Measurements from ENCODE around the gene TPT1.
"Not testable (repeated sequence)": the region's sequence is repeated elsewhere in the genome, so short reads cannot be mapped to it uniquely, and the experiment has no call there.

TPT1 gene

DNA sequence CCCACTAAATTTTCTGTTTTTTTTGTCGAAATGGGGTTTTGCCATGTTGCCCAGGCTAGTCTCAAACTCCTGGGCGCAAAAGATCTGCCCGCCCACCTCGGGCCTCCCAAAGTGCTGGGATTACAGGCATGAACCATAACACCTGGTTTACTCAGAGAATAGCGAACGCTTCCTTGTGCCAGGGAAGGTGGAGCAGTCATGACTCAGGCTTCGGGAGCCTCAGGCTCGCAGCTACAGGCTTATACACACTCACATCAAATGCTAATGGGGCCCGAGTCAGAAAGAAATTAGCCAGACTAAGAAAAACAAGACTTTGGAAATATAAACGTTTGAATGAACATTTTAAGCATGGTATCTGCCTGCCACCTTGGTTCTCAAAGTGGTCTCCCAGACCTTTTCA is 11.0 kb upstream of the TPT1 start:
- Histone ChIP-seq H3K4me1 (ENCODE audit: low read length) (peaks cover 6% of the 10 kb centered on the region), H3K9me3 (ENCODE audit: insufficient read depth, low read length) (no peaks in the 10 kb centered on the region), H3K36me3 (replicated peaks; ENCODE audit: low read depth, low read length) (peaks cover 28% of the 10 kb centered on the region), H3K79me2 (ENCODE audit: low read length) (no peaks in the 10 kb centered on the region), H3K27ac (ENCODE audit: low read length) (no peak overlapping the region), H2AFZ (ENCODE audit: low read depth, low read length) (no peak overlapping the region), H3K27me3 (ENCODE audit: low read depth, low read length) (no peaks in the 10 kb centered on the region), H3K9ac (ENCODE audit: low read length) (no peak overlapping the region), H4K20me1 (ENCODE audit: insufficient read depth, low read length) (no peaks in the 10 kb centered on the region), H3K4me3 (ENCODE audit: low read length) (no peak overlapping the region), H3K4me2 (ENCODE audit: low read length) (no peak overlapping the region)
- TF ChIP-seq, protein P1, sequence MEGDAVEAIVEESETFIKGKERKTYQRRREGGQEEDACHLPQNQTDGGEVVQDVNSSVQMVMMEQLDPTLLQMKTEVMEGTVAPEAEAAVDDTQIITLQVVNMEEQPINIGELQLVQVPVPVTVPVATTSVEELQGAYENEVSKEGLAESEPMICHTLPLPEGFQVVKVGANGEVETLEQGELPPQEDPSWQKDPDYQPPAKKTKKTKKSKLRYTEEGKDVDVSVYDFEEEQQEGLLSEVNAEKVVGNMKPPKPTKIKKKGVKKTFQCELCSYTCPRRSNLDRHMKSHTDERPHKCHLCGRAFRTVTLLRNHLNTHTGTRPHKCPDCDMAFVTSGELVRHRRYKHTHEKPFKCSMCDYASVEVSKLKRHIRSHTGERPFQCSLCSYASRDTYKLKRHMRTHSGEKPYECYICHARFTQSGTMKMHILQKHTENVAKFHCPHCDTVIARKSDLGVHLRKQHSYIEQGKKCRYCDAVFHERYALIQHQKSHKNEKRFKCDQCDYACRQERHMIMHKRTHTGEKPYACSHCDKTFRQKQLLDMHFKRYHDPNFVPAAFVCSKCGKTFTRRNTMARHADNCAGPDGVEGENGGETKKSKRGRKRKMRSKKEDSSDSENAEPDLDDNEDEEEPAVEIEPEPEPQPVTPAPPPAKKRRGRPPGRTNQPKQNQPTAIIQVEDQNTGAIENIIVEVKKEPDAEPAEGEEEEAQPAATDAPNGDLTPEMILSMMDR (IDR thresholded peaks at IDR 0.05; ENCODE audit: low read depth, low read length) = no peak
- no peak for TF ChIP-seq EZH2phosphoT487 (IDR thresholded peaks at IDR 0.05; ENCODE audit: low read depth)

DNA sequence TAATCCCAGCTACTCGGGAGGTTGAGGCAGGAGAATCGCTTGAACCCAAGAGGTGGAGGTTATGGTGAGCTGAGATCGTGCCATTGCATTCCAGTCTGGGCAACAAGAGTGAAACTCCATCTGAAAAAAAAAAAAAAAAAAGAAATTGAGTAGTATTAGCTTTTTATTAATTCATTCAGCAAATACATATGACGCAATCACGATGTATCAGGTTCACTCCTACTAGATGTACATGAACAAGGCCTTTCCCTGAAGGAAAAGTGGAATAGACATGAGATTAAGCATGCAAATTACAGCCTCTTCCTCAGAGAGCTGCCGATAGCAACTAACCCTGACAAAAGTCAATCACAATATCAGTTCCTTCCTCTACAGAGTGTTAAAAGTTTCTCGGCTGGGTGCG is 9.2 kb upstream of the TPT1 start:
- Histone ChIP-seq H3K79me2 (ENCODE audit: low read length) (no peaks in the 10 kb centered on the region), H3K27ac (ENCODE audit: low read length) (no peak overlapping the region)
- TF ChIP-seq, protein P1 (IDR thresholded peaks at IDR 0.05; ENCODE audit: low read depth, low read length) = no peak
- TF ChIP-seq EZH2phosphoT487 (IDR thresholded peaks at IDR 0.05; ENCODE audit: low read depth) = no peak

DNA sequence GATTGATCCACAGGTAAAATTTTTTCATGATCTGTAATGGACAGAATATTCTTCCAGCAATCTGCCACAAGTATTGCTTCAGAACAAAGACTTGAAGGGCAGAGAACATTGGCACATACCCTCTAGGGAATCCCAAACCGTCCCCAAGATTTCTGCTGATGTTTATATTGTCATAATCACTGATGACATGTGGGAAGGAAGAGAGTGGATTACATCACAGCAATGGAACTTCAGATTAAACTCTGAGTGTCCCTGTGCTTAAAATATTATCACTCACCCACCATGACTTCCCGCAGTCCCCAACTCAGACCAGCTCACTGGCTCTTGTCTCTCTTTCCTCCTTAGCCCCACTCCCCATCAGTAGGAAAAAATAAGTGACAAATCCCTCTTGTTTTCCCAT is 8.5 kb upstream of the TPT1 start:
- H3K9ac ChIP-seq (ENCODE audit: low read length) = no peak overlapping the region
- TF ChIP-seq, protein P1 (IDR thresholded peaks at IDR 0.05; ENCODE audit: low read depth, low read length) = no peak
- TF ChIP-seq EZH2phosphoT487 (IDR thresholded peaks at IDR 0.05; ENCODE audit: low read depth) = no peak
- H2AFZ ChIP-seq (ENCODE audit: low read depth, low read length) = no peak overlapping the region
- peaks cover 6% of the 10 kb centered on the region for H3K4me1 ChIP-seq (ENCODE audit: low read length)
- H3K79me2 ChIP-seq (ENCODE audit: low read length) = no peaks in the 10 kb centered on the region
- no peaks in the 10 kb centered on the region for H3K27me3 ChIP-seq (ENCODE audit: low read depth, low read length)
- H3K9me3 ChIP-seq (ENCODE audit: insufficient read depth, low read length) = no peaks in the 10 kb centered on the region
- H4K20me1 ChIP-seq (ENCODE audit: insufficient read depth, low read length) = no peaks in the 10 kb centered on the region
- no peak overlapping the region for H3K4me3 ChIP-seq (ENCODE audit: low read length)
- H3K4me2 ChIP-seq (ENCODE audit: low read length) = no peak overlapping the region
- H3K36me3 ChIP-seq (replicated peaks; ENCODE audit: low read depth, low read length) = peaks cover 23% of the 10 kb centered on the region
- no peak overlapping the region for H3K27ac ChIP-seq (ENCODE audit: low read length)

More for the DNA sequence above, 9.2 kb upstream of the TPT1 start:
- Histone ChIP-seq H3K9me3 (ENCODE audit: insufficient read depth, low read length) (no peaks in the 10 kb centered on the region), H2AFZ (ENCODE audit: low read depth, low read length) (no peak overlapping the region), H3K27me3 (ENCODE audit: low read depth, low read length) (no peaks in the 10 kb centered on the region), H3K4me3 (ENCODE audit: low read length) (no peak overlapping the region), H4K20me1 (ENCODE audit: insufficient read depth, low read length) (no peaks in the 10 kb centered on the region), H3K36me3 (replicated peaks; ENCODE audit: low read depth, low read length) (peaks cover 21% of the 10 kb centered on the region), H3K4me2 (ENCODE audit: low read length) (no peak overlapping the region), H3K4me1 (ENCODE audit: low read length) (peaks cover 6% of the 10 kb centered on the region), H3K9ac (ENCODE audit: low read length) (no peak overlapping the region)

DNA sequence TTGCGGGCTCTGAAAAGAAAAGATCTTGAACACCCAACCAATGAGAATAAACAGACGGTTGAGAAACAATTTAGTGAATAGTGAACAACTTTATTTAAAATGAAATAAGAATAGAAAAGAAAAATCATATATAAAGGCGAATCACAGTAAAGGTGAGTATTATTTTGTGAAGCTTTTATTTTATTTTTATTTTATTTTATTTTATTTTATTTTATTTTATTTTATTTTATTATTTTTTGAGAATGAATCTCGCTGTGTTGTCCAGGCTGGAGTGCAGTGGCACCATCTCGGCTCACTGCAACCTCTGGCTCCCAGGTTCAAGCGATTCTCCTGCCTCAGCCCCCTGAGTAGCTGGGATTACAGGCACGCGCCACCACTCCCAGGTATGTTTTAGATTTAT is 3.1 kb upstream of the TPT1 start:
- Histone ChIP-seq H3K36me3 (replicated peaks; ENCODE audit: low read depth, low read length) (peaks cover 22% of the 10 kb centered on the region), H4K20me1 (ENCODE audit: insufficient read depth, low read length) (peaks cover 14% of the 10 kb centered on the region), H3K4me1 (ENCODE audit: low read length) (peaks cover 15% of the 10 kb centered on the region), H3K79me2 (ENCODE audit: low read length) (peaks cover 35% of the 10 kb centered on the region)
- H3K4me3 ChIP-seq (ENCODE audit: low read length); H3K9me3 ChIP-seq (ENCODE audit: insufficient read depth, low read length); H2AFZ ChIP-seq (ENCODE audit: low read depth, low read length); H3K27ac ChIP-seq (ENCODE audit: low read length); H3K4me2 ChIP-seq (ENCODE audit: low read length); H3K9ac ChIP-seq (ENCODE audit: low read length); H3K27me3 ChIP-seq (ENCODE audit: low read depth, low read length): not testable (repeated sequence)

DNA sequence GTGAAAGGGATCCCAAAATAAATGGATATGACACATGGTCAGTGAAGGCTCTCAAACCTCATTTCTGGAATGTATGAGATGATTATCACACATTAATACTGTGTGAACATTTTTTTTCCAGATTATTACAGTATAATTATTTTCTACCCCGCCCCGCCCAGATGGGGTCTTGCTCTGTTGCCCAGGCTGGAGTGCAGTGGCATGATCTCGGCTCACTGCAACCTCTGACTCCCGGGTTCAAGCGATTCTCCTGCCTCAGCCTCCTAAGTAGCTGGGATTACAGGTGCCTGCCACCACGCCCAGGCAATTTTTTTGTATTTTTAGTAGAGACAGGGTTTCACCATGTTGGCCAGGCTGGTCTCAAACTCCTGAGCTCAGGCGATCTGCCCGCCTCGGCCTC is 2.1 kb upstream of the TPT1 start:
- not testable (repeated sequence) for H3K9me3 ChIP-seq (ENCODE audit: insufficient read depth, low read length); H2AFZ ChIP-seq (ENCODE audit: low read depth, low read length); H3K27ac ChIP-seq (ENCODE audit: low read length); H3K4me2 ChIP-seq (ENCODE audit: low read length); H3K9ac ChIP-seq (ENCODE audit: low read length); H3K4me3 ChIP-seq (ENCODE audit: low read length); H3K27me3 ChIP-seq (ENCODE audit: low read depth, low read length)
- Histone ChIP-seq H4K20me1 (ENCODE audit: insufficient read depth, low read length) (peaks cover 24% of the 10 kb centered on the region), H3K79me2 (ENCODE audit: low read length) (peaks cover 45% of the 10 kb centered on the region), H3K36me3 (replicated peaks; ENCODE audit: low read depth, low read length) (peaks cover 29% of the 10 kb centered on the region), H3K4me1 (ENCODE audit: low read length) (peaks cover 19% of the 10 kb centered on the region)

DNA sequence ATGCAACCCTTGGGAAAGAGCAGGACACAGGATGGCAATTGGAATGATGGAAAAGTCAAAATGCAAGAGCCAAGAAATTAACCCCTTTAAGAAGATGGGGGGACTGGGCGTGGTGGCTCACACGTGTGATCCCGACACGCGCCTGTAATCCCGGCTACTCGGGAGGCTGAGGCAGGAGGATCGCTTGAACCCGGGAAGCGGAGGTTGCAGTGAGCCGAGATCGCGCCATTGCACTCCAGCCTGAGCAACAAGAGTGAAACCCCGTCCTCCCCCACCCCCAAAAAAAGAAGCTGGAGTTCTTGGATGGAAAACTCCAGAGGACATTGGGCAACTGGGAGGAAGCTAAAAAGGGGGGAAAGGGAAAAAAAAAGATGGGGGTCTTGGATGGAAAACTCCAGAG is 1.7 kb upstream of the TPT1 start:
- not testable (repeated sequence) for H3K9me3 ChIP-seq (ENCODE audit: insufficient read depth, low read length); H3K9ac ChIP-seq (ENCODE audit: low read length); H2AFZ ChIP-seq (ENCODE audit: low read depth, low read length); H3K27ac ChIP-seq (ENCODE audit: low read length); H3K27me3 ChIP-seq (ENCODE audit: low read depth, low read length)
- Histone ChIP-seq H4K20me1 (ENCODE audit: insufficient read depth, low read length) (peaks cover 28% of the 10 kb centered on the region), H3K4me1 (ENCODE audit: low read length) (peaks cover 19% of the 10 kb centered on the region), H3K36me3 (replicated peaks; ENCODE audit: low read depth, low read length) (peaks cover 30% of the 10 kb centered on the region), H3K4me2 (ENCODE audit: low read length) (peak overlapping the region; percentile 89), H3K4me3 (ENCODE audit: low read length) (peak overlapping the region; percentile 96; the same call in 1 of the 2 replicates), H3K79me2 (ENCODE audit: low read length) (peaks cover 49% of the 10 kb centered on the region)

Measured in OCI-LY3 (cell line).